Measurements from ENCODE around the gene C2CD2.

Gene C2CD2

DNA sequence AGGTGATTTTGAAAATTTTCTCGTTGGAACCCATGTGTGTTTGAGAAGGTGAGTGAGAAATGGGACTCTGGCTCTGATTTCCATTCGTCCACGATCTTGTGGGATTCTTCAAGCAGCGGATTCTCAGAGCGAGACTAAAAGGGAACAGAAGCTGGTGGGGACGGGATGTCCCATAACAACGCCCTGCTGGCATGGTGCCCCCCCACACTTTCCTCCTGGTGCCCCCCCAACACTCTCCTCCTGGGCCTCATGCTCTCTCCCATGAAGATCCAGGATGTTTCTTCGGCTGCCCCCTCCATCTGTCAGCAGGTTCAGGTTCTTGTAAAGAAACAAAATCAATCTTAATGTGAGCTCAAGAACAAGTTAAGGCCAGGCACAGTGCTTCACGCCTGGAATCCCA lies 103.7 kb downstream of the C2CD2 start:
- TF ChIP-seq, protein P1, sequence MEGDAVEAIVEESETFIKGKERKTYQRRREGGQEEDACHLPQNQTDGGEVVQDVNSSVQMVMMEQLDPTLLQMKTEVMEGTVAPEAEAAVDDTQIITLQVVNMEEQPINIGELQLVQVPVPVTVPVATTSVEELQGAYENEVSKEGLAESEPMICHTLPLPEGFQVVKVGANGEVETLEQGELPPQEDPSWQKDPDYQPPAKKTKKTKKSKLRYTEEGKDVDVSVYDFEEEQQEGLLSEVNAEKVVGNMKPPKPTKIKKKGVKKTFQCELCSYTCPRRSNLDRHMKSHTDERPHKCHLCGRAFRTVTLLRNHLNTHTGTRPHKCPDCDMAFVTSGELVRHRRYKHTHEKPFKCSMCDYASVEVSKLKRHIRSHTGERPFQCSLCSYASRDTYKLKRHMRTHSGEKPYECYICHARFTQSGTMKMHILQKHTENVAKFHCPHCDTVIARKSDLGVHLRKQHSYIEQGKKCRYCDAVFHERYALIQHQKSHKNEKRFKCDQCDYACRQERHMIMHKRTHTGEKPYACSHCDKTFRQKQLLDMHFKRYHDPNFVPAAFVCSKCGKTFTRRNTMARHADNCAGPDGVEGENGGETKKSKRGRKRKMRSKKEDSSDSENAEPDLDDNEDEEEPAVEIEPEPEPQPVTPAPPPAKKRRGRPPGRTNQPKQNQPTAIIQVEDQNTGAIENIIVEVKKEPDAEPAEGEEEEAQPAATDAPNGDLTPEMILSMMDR (IDR thresholded peaks at IDR 0.05; ENCODE audit: insufficient read depth, low read depth, low read length, missing control alignments) = no peak
- H3K4me3 ChIP-seq (ENCODE audit: low read length) = no peak overlapping the region
- DNase-seq (ENCODE audit: low read depth) = no peak

DNA sequence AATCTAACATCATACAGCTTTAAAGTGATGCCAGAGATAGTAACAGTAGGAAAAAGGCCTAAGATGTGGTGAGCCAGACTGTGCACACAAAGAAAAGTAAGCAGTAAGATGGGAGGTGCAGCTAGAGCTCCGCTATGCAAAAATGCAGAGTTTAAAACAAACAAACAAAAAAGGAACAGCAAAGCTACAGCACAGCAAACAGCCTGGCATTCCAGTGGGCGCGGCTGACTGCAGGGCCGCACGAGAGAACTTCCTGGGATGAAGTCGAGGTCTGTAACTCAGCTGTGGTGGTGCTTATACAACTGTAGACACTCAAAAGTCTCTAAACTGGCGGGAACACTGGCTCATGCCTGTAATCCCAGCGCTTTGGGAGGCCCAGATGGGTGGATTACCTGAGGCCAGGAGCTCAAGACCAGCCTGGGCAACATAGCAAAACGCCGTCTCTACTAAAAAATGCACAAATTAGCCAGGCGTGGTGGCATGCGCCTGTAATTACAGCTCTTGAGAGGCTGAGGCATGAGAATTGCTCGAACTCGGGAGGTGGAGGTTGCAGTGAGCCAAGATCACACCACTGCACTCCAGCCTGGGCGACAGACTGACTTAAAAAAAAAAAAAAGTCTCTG lies 104.7 kb downstream of the C2CD2 start:
- no peak overlapping the region for H3K4me3 ChIP-seq (ENCODE audit: low read length)
- no peak for DNase-seq (ENCODE audit: low read depth)
- TF ChIP-seq, protein P1 (IDR thresholded peaks at IDR 0.05; ENCODE audit: insufficient read depth, low read depth, low read length, missing control alignments) = no peak

DNA sequence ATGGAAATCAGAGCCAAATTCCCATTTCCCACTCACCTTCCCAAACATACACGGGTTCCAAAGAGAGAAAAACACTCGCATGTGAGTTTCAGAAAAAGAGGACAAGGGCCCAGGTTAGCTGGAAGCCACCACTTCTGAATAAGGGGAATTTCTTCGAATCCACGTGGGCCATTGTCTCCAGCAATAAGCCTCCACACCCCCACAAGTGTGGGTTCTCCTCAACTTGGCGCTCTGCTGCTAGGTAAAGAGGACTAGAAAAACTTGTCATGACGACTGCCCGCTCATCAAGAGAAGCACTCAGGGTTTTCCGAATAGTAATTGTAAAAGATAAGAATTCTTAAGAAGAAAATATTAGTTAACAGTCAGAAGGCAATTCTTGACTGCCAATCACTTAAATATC lies 105.3 kb downstream of the C2CD2 start:
- TF ChIP-seq, protein P1 (IDR thresholded peaks at IDR 0.05; ENCODE audit: insufficient read depth, low read depth, low read length, missing control alignments) = no peak
- no peak overlapping the region for H3K4me3 ChIP-seq (ENCODE audit: low read length)
- no peak for DNase-seq (ENCODE audit: low read depth)

DNA sequence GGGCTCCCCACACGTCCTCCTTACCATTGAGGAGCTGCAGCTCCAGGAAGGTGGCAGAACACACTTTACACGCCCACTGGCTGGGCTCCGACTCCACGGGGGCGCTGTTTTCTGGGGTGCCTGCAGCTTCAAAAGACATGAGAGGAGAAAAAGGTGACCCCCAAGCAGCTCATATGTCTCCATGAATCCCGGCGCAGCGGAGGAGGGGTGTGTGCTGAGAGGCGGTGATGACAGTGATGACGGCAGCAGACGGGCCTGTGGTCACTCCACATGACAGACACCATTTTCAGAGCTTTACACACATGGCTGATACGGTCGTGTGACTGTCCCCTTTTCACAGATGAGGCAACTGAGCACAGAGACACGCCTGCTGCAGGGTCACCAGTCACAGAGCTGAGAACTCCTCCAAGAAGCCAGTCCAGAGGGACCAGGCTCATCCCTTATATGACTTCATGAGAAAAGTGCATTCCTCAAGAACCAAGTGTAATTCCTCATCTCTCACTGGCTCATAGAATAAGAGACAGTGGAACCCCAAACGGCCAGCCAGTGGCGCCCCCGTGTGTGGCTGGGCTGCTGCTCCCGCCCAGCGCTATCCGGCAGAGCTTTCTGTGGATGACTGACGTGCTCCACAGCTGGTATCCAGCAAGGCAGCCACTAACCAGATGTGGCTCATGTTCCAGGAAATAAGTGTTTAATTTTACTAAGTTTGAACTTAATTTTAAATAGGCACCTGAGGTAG lies 106.6 kb downstream of the C2CD2 start:
- DNase-seq (ENCODE audit: low read depth) = no peak
- H3K4me3 ChIP-seq (ENCODE audit: low read length) = no peak overlapping the region

DNA sequence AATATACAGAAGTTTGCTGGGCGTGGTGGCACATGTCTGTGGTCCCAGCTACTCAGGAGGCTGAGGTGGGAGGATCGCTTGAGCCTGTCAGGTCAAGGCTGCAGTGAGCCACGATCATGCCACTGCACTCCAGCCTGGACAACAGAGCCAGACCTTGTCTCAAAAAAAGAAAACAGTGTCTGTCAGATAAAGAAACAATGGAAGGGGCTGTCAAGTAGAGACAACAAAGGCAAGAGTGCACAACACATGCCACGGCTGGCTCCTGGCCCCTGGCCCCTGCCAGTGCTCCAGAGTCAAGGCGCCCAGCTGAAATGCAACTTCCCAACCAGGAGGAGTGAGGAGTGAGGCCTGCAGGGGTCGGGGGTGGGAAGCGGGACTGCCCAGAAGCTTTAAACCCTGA lies 107.3 kb downstream of the C2CD2 start:
- DNase-seq (ENCODE audit: low read depth) = no peak
- TF ChIP-seq, protein P1 (IDR thresholded peaks at IDR 0.05; ENCODE audit: insufficient read depth, low read depth, low read length, missing control alignments) = no peak
- no peak overlapping the region for H3K4me3 ChIP-seq (ENCODE audit: low read length)

More for the DNA sequence above, 106.6 kb downstream of the C2CD2 start:
- TF ChIP-seq, protein P1 (IDR thresholded peaks at IDR 0.05; ENCODE audit: insufficient read depth, low read depth, low read length, missing control alignments) = no peak

DNA sequence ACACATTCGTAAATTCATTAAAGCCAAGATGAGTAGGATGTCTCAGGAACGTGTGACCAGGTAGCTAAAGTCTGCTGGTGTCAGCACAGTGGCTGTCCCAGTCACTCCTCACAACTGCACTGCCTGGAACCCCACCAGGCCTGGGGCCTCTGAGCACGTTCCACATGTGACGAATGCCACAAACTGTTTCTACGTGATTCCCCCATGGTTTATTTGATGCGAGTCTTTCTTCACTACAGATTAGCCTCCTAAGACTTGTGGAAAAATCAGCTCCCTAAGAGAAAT lies 107.8 kb downstream of the C2CD2 start:
- TF ChIP-seq, protein P1 (IDR thresholded peaks at IDR 0.05; ENCODE audit: insufficient read depth, low read depth, low read length, missing control alignments) = no peak
- H3K4me3 ChIP-seq (ENCODE audit: low read length) = no peak overlapping the region
- no peak for DNase-seq (ENCODE audit: low read depth)
